WTC11 (cell line): ENCODE results near the gene OLIG1.

Experiments
- ARID4B ChIP-seq: sonication (generic); formaldehyde crosslinking; IDR thresholded peaks from 2 replicates; pipeline ENCODE4 v1.8.0; 2023; ENCODE audit warnings: missing genetic modification reagents, mild to moderate bottlenecking, borderline replicate concordance
- CTCF ChIP-seq: fragments of 200-600 bp; IDR thresholded peaks from 2 replicates; pipeline ENCODE4 v1.8.0; 2022; ENCODE audit warnings: antibody characterized with exemption
- ETV6 ChIP-seq: sonication (generic); formaldehyde crosslinking; IDR thresholded peaks from 2 replicates; pipeline ENCODE4 v1.8.1; 2022; ENCODE audit warnings: mild to moderate bottlenecking, missing genetic modification reagents
- ZNF232 ChIP-seq: sonication (generic); formaldehyde crosslinking; IDR thresholded peaks from 2 replicates; pipeline ENCODE4 v1.8.0; 2022; ENCODE audit warnings: mild to moderate bottlenecking, missing genetic modification reagents

- no peak for TF ChIP-seq CTCF
- no peak for TF ChIP-seq ZNF232 (CRISPR knock-in tag)
- TF ChIP-seq ETV6: no peak
- no peak for TF ChIP-seq ARID4B (CRISPR knock-in tag)
Measured at GRCh38 chr21:33021150-33021549, 48.8 kb upstream of the OLIG1 start.
